GM12878 (cell line): Measurements from ENCODE around the gene SRPK2. TPM values are rescaled to one million over a fixed set of nuclear protein-coding genes. Genes with fewer than 3 reads are reported as not detected.

Source experiments
- ATAC-seq: fragments of 200-7000 bp; cut with Tn5 transposase; 3 replicates; pipeline ENCODE4 v1.9.1; 2020; ENCODE audit warnings: mild to moderate bottlenecking, moderate library complexity
- BruUV-seq: library from RNA; stranded (reverse); fragments of 400-500 nt; replicated peaks from 2 replicates; lab custom pipeline; 2021; lab: Mats Ljungman, UMichigan
- CTCF ChIA-PET: fragments of 300-600 bp; sonication (Branson Sonifier 250); formaldehyde crosslinking; extraction: SDS; loops from one replicate; lab custom pipeline; 2021; ENCODE audit warnings: inconsistent platforms; lab: Yijun Ruan, JAX
- POLR2A ChIA-PET: fragments of 350-600 bp; formaldehyde crosslinking; extraction: SDS; loops from one replicate; lab custom pipeline; 2021; ENCODE audit warnings: inconsistent platforms; lab: Charles Lee
- RAD21 ChIA-PET: fragments of 300-600 bp; sonication (Branson Sonifier 250); formaldehyde crosslinking; loops from one replicate; lab custom pipeline; 2023; ENCODE audit warnings: antibody characterized with exemption; ENCODE audit not compliant: unreplicated experiment; lab: Charles Lee
- SMC1A ChIA-PET: fragments of 300-600 bp; sonication (Branson Sonifier 250); formaldehyde crosslinking; loops from one replicate; lab custom pipeline; 2023; ENCODE audit not compliant: unreplicated experiment, uncharacterized antibody; lab: Charles Lee
- DNase-seq: peaks from one replicate; pipeline ENCODE4 v3.0.0-alpha.2; 2011; ENCODE audit warnings: low read depth, low spot score
- FAIRE-seq: peaks from 3 replicates; lab custom pipeline; 2011; peaks lifted over from hg19 to GRCh38; lab: Jason Lieb, UNC
- H2AFZ ChIP-seq: 2 replicates; pipeline ENCODE4 v1.6.0; 2011; ENCODE audit warnings: low read depth, low read length, control low read depth; ENCODE audit not compliant: control insufficient read depth
- H3K27ac ChIP-seq: 2 replicates; pipeline ENCODE4 v1.5.1; 2011; ENCODE audit warnings: control low read depth; ENCODE audit not compliant: control insufficient read depth, insufficient read depth
- H3K27me3 ChIP-seq, 2 experiments: replicated peaks in 1 of 2; 2 replicates each; pipeline versions ENCODE4 v1.6.0 to v1.6.1; 2011; ENCODE audit warnings: low read length in 1 of 2; ENCODE audit not compliant: control insufficient read depth in 2 of 2, insufficient read depth in 2 of 2
- H3K36me3 ChIP-seq, 2 experiments: 2 replicates each; pipeline ENCODE4 v1.5.1; 2011; ENCODE audit warnings: low read length in 1 of 2; ENCODE audit not compliant: control insufficient read depth in 2 of 2, insufficient read depth in 2 of 2
- H3K4me1 ChIP-seq: 2 replicates; pipeline ENCODE4 v1.6.1; 2011; ENCODE audit warnings: mild to moderate bottlenecking, low read length, moderate library complexity, mixed read lengths; ENCODE audit not compliant: control insufficient read depth, insufficient read depth
- H3K4me2 ChIP-seq: 2 replicates; pipeline ENCODE4 v1.6.0; 2011; ENCODE audit warnings: control low read depth; ENCODE audit not compliant: control insufficient read depth, insufficient read depth
- H3K4me3 ChIP-seq: fragments of 200-600 bp; sonication (generic); 2 replicates; pipeline ENCODE4 v1.5.1; 2016
- H3K79me2 ChIP-seq: 2 replicates; pipeline ENCODE4 v1.6.0; 2011; ENCODE audit warnings: low read length; ENCODE audit not compliant: control insufficient read depth, insufficient read depth
- H3K9ac ChIP-seq: 2 replicates; pipeline ENCODE4 v1.8.0; 2011; ENCODE audit warnings: low read length, control low read depth, mixed read lengths; ENCODE audit not compliant: control insufficient read depth, insufficient read depth
- H3K9me3 ChIP-seq: replicated peaks from 3 replicates; pipeline ENCODE4 v1.5.1; 2011; ENCODE audit warnings: mild to moderate bottlenecking, low read length; ENCODE audit not compliant: control insufficient read depth, insufficient read depth
- H4K20me1 ChIP-seq: 2 replicates; pipeline ENCODE4 v1.6.0; 2011; ENCODE audit not compliant: control insufficient read depth, insufficient read depth
- IRF4 ChIP-seq: IDR thresholded peaks from 2 replicates; pipeline ENCODE4 v1.6.1; 2011; ENCODE audit warnings: low read depth, low read length
- JUND ChIP-seq: IDR thresholded peaks from 2 replicates; pipeline ENCODE4 v1.6.1; 2012; ENCODE audit warnings: low read depth, mild to moderate bottlenecking, low read length, improper control_type of control experiment, moderate library complexity
- MTA3 ChIP-seq: IDR thresholded peaks from 2 replicates; pipeline ENCODE4 v1.6.1; 2012; ENCODE audit warnings: low read length, inconsistent platforms, borderline replicate concordance
- NFXL1 ChIP-seq: fragments of 450-650 bp; IDR thresholded peaks from 2 replicates; pipeline ENCODE4 v1.6.1; 2017; ENCODE audit warnings: antibody characterized with exemption, mild to moderate bottlenecking, borderline replicate concordance
- PAX5 ChIP-seq: IDR thresholded peaks from 2 replicates; pipeline ENCODE4 v1.6.1; 2011; ENCODE audit warnings: low read depth, low read length, borderline replicate concordance
- RELA ChIP-seq: fragments of 450-650 bp; IDR thresholded peaks from 2 replicates; pipeline ENCODE4 v1.8.0; 2014; ENCODE audit warnings: borderline replicate concordance; ENCODE audit not compliant: partially characterized antibody
- RUNX3 ChIP-seq: IDR thresholded peaks from 2 replicates; pipeline ENCODE4 v1.6.1; 2012; ENCODE audit warnings: low read length, inconsistent platforms
- SMAD1 ChIP-seq: fragments of 450-650 bp; IDR thresholded peaks from 2 replicates; pipeline ENCODE4 v1.6.1; 2018; ENCODE audit warnings: mild to moderate bottlenecking, low read depth; ENCODE audit not compliant: partially characterized antibody
- SP1 ChIP-seq: IDR thresholded peaks from one replicate; pipeline ENCODE4 v1.6.1; 2011; ENCODE audit warnings: low read depth, low read length
- SREBF1 ChIP-seq: IDR thresholded peaks from 2 replicates; pipeline ENCODE4 v1.6.1; 2012; ENCODE audit warnings: mild to moderate bottlenecking, low read length
- WRNIP1 ChIP-seq: IDR thresholded peaks from 2 replicates; pipeline ENCODE4 v1.6.1; 2011; ENCODE audit warnings: low read depth, low read length, improper control_type of control experiment, borderline replicate concordance
- YBX1 ChIP-seq: fragments of 450-650 bp; IDR thresholded peaks from 2 replicates; pipeline ENCODE4 v1.6.1; 2016; ENCODE audit warnings: antibody characterized with exemption
- WGBS: methylation state at CpG from one replicate; pipeline ENCODE4 v1.1.6; 2016; ENCODE audit warnings: low lambda C conversion rate; ENCODE audit not compliant: insufficient replicate concordance, insufficient coverage; ENCODE audit errors: missing lambda C conversion rate; 5-methylcytosine and 5-hydroxymethylcytosine counted together
- in situ Hi-C: fragments of 300-500 bp; cut with MboI; formaldehyde crosslinking; loops from 9 replicates; pipeline ENCODE4 v1.14.3; 2018; ENCODE audit warnings: mixed read lengths
- intact Hi-C: fragments of 100-400 bp; cut with micrococcal nuclease; formaldehyde crosslinking; loops from one replicate; pipeline ENCODE4 v1.14.2; 2022; ENCODE audit not compliant: unreplicated experiment
- polyA plus RNA-seq, 11 experiments: library from polyadenylated mRNA; depleted of rRNA in 4 of 11; unstranded in 6 of 11; stranded (reverse) in 5 of 11; fragments of >200 nt; fragmentation: Nextera tagmentation in 4 of 11; fragmentation: Illumina TruSeq in 1 of 11; extraction: Ambion mirVana in 4 of 11; extraction: Trizol in 1 of 11; gene quantifications; 1 replicate in 1 of 11; 2 replicates in 10 of 11; pipeline versions ENCODE4 v1.2.1 to v1.2.3, GENCODE V29; 2011 to 2016; ENCODE audit warnings: inconsistent platforms in 2 of 11, missing spikeins in 2 of 11, low read depth in 1 of 11
- total RNA-seq, 4 experiments: library from RNA; depleted of rRNA in 3 of 4; stranded (reverse); fragments of >200 nt in 3 of 4; fragmentation: Illumina TruSeq in 1 of 4; extraction: Trizol in 1 of 4; gene quantifications; 2 replicates each; pipeline versions ENCODE4 v1.2.1 to v1.2.3, GENCODE V29; 2013 to 2021
- TF ChIP-seq, protein P1 (sequence below): fragments of 450-650 bp; formaldehyde crosslinking; IDR thresholded peaks from 2 replicates; pipeline ENCODE4 v1.5.0; 2022; ENCODE audit warnings: mild to moderate bottlenecking, missing genetic modification characterization
- TF ChIP-seq, protein P2 (sequence below), 3 experiments: IDR thresholded peaks in 2 of 3; conservative IDR thresholded peaks in 1 of 3; 2 replicates each; pipeline ENCODE4 v1.5.1; 2011; ENCODE audit warnings: low read depth in 3 of 3, low read length in 3 of 3, mild to moderate bottlenecking in 3 of 3, control low read depth in 2 of 3, moderate library complexity in 2 of 3, inconsistent platforms in 1 of 3, mixed read lengths in 1 of 3; ENCODE audit not compliant: control insufficient read depth in 2 of 3, insufficient read depth in 1 of 3; ENCODE audit errors: extremely low read depth in 1 of 3
- TF ChIP-seq, protein P3 (sequence below): IDR thresholded peaks from 2 replicates; pipeline ENCODE4 v1.6.1; 2012; ENCODE audit warnings: low read length, inconsistent platforms
- TF ChIP-seq, protein P4 (sequence below): fragments of 450-650 bp; IDR thresholded peaks from 2 replicates; pipeline ENCODE4 v1.6.1; 2016; ENCODE audit warnings: mild to moderate bottlenecking

SRPK2 gene
- total and polyA plus RNA-seq, 10 of the 15 experiments (the other 5 are each of a cell fraction or from before 2014, with no cell fraction given), result 13.2 to 32.8 (median 24.5) TPM

DNA sequence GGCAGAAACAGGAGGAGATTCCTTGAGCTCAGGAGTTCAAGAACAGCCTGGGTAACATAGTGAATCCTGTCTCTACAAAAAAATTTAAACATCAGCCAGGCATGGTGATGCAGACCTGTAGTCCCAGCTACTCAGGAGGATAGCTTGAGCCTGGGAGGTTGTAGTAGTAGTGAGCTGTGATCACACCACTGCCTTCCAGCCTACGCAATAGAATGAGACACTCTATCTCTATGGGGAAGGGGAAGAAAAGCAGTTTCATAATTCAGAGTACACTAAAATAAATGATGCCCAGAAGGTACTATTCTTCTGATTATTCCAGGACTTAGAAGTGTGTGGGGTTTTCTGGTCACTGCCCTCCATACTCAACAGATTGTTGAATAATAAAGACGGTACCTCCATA is 197.4 kb downstream of the SRPK2 start (continued):
- TF ChIP-seq NFXL1 (no peak), JUND (no peak), MTA3 (no peak), RELA (no peak), WRNIP1 (no peak)
- TF ChIP-seq, all 136 proteins: peak for 0

DNA sequence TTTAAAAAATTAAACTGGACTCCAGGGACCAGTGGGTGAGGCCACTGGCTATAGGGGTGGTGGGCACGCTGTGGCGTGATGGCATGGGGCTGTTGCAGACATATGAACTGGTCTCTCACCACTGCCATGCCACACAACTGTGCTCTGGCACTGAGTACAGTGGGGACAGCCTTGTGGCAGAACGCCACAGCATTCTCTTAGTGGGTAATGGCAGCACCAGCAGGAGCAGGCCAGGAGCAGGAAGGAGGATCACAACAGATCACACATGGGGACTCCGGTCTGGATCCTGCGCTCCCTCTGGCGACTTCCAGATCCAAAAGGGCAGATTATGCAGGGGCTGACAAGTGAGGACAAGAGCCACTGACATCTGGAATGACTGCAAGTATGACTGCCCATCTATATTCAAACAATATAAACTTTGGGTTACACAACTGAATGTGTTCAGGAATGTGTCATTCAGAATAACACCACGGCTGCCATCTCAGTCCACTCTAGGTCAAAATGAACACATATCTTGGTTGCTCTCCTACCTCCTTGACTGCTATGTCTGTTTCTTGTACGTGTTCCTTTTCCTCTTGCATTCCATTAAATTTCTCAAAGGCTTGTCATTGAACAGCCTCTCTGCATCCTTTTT is 198.7 kb downstream of the SRPK2 start:
- Histone ChIP-seq H3K4me3 (no peak overlapping the region), H3K79me2 (no peaks in the 10 kb centered on the region; the same call in 1 of the 2 replicates), H3K27ac (no peak overlapping the region), H2AFZ (no peak overlapping the region), H3K4me1 (peaks cover 19% of the 10 kb centered on the region; the same call in 1 of the 2 replicates), H3K9me3 (no peaks in the 10 kb centered on the region; the same call in 2 of the 3 replicates), H3K4me2 (no peak overlapping the region), H3K27me3 (no peaks in the 10 kb centered on the region), H3K36me3 (no peaks in the 10 kb centered on the region), H3K9ac (no peak overlapping the region), H4K20me1 (no peaks in the 10 kb centered on the region)
- RAD21 ChIA-PET, result no interaction called here
- DNase-seq (no peak), FAIRE-seq (no peak), ATAC-seq (no peak)
- CTCF ChIA-PET, result no interaction called here
- SMC1A ChIA-PET, result no interaction called here
- no TSS peak for BruUV-seq
- POLR2A ChIA-PET, result interaction anchor here (1.3 kb wide), 1 partner anchor 94 kb away, joined by 6 read pairs; no protein-coding TSS in a partner anchor
- in situ Hi-C loops, result no loop called here
- 86% methylated on average over 8 of the region's 8 CpGs for WGBS
- intact Hi-C loops, result no loop called here
- TF ChIP-seq, protein P1, sequence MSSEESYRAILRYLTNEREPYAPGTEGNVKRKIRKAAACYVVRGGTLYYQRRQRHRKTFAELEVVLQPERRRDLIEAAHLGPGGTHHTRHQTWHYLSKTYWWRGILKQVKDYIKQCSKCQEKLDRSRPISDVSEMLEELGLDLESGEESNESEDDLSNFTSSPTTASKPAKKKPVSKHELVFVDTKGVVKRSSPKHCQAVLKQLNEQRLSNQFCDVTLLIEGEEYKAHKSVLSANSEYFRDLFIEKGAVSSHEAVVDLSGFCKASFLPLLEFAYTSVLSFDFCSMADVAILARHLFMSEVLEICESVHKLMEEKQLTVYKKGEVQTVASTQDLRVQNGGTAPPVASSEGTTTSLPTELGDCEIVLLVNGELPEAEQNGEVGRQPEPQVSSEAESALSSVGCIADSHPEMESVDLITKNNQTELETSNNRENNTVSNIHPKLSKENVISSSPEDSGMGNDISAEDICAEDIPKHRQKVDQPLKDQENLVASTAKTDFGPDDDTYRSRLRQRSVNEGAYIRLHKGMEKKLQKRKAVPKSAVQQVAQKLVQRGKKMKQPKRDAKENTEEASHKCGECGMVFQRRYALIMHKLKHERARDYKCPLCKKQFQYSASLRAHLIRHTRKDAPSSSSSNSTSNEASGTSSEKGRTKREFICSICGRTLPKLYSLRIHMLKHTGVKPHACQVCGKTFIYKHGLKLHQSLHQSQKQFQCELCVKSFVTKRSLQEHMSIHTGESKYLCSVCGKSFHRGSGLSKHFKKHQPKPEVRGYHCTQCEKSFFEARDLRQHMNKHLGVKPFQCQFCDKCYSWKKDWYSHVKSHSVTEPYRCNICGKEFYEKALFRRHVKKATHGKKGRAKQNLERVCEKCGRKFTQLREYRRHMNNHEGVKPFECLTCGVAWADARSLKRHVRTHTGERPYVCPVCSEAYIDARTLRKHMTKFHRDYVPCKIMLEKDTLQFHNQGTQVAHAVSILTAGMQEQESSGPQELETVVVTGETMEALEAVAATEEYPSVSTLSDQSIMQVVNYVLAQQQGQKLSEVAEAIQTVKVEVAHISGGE (CRISPR knock-in tag), result no peak
- TF ChIP-seq SREBF1 (no peak), PAX5 (no peak), YBX1 (no peak), RUNX3 (no peak), SMAD1 (no peak), SP1 (no peak), IRF4 (no peak)
- TF ChIP-seq, protein P2, sequence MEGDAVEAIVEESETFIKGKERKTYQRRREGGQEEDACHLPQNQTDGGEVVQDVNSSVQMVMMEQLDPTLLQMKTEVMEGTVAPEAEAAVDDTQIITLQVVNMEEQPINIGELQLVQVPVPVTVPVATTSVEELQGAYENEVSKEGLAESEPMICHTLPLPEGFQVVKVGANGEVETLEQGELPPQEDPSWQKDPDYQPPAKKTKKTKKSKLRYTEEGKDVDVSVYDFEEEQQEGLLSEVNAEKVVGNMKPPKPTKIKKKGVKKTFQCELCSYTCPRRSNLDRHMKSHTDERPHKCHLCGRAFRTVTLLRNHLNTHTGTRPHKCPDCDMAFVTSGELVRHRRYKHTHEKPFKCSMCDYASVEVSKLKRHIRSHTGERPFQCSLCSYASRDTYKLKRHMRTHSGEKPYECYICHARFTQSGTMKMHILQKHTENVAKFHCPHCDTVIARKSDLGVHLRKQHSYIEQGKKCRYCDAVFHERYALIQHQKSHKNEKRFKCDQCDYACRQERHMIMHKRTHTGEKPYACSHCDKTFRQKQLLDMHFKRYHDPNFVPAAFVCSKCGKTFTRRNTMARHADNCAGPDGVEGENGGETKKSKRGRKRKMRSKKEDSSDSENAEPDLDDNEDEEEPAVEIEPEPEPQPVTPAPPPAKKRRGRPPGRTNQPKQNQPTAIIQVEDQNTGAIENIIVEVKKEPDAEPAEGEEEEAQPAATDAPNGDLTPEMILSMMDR (IDR thresholded peaks at IDR 0.05 in 2 of 3, conservative IDR thresholded peaks at IDR 0.05 in 1 of 3; ENCODE audit: control insufficient read depth in 2 of 3, extremely low read depth in 1 of 3, insufficient read depth in 1 of 3, low read depth in 3 of 3, low read length in 3 of 3), result no peak
- TF ChIP-seq, protein P3, sequence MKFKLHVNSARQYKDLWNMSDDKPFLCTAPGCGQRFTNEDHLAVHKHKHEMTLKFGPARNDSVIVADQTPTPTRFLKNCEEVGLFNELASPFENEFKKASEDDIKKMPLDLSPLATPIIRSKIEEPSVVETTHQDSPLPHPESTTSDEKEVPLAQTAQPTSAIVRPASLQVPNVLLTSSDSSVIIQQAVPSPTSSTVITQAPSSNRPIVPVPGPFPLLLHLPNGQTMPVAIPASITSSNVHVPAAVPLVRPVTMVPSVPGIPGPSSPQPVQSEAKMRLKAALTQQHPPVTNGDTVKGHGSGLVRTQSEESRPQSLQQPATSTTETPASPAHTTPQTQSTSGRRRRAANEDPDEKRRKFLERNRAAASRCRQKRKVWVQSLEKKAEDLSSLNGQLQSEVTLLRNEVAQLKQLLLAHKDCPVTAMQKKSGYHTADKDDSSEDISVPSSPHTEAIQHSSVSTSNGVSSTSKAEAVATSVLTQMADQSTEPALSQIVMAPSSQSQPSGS, result no peak
- TF ChIP-seq, protein P4, sequence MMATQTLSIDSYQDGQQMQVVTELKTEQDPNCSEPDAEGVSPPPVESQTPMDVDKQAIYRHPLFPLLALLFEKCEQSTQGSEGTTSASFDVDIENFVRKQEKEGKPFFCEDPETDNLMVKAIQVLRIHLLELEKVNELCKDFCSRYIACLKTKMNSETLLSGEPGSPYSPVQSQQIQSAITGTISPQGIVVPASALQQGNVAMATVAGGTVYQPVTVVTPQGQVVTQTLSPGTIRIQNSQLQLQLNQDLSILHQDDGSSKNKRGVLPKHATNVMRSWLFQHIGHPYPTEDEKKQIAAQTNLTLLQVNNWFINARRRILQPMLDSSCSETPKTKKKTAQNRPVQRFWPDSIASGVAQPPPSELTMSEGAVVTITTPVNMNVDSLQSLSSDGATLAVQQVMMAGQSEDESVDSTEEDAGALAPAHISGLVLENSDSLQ, result no peak
